Measurements from ENCODE around the gene BCORL1. TPM values are rescaled to one million over a fixed set of nuclear protein-coding genes. Genes with fewer than 3 reads are reported as not detected.

Gene BCORL1
- total and polyA plus RNA-seq, 2 donors (not counting 1 experiment from before 2014, with no cell fraction given), result 1.1 to 2.8 TPM

GRCh38 chrX:129963729-129964128 lies 18.7 kb upstream of the BCORL1 start:
- Histone ChIP-seq H3K27me3 (ENCODE audit: control insufficient read depth, insufficient read depth, low read length) (no peaks in the 10 kb centered on the region), H3K36me3 (ENCODE audit: control insufficient read depth, insufficient read depth, low read length) (no peaks in the 10 kb centered on the region), H3K4me3 (replicated peaks in 1 of 4; ENCODE audit: control extremely low read depth in 1 of 4, insufficient read depth in 1 of 4, low read depth in 3 of 4, low read length in 4 of 4) (no peak overlapping the region), H3K27ac (ENCODE audit: insufficient read depth, low read length) (no peak overlapping the region), H3K4me1 (ENCODE audit: control insufficient read depth, extremely low read depth, insufficient read depth, low read length) (peaks cover 5% of the 10 kb centered on the region), H3K9ac (ENCODE audit: insufficient read depth, low read length) (no peak overlapping the region), H3K9me3 (ENCODE audit: control insufficient read depth, insufficient read depth, low read depth, low read length) (no peaks in the 10 kb centered on the region), H3K79me2 (ENCODE audit: control insufficient read depth, insufficient read depth, low read length) (no peaks in the 10 kb centered on the region), H2AFZ (ENCODE audit: low read length) (no peak overlapping the region), H3K4me2 (ENCODE audit: extremely low read depth, insufficient read depth, low read length) (no peak overlapping the region), H4K20me1 (ENCODE audit: control insufficient read depth, extremely low read depth, insufficient read depth, low read length) (no peaks in the 10 kb centered on the region)
- DNase-seq (ENCODE audit: low read depth in 2 of 2), result no peak
- no peak for TF ChIP-seq EZH2 (IDR thresholded peaks at IDR 0.05; ENCODE audit: low read length, missing control alignments)

GRCh38 chrX:129965166-129965565 lies 17.3 kb upstream of the BCORL1 start:
- Histone ChIP-seq H3K4me1 (ENCODE audit: control insufficient read depth, extremely low read depth, insufficient read depth, low read length) (no peaks in the 10 kb centered on the region), H3K9ac (ENCODE audit: insufficient read depth, low read length) (no peak overlapping the region), H3K4me3 (replicated peaks in 1 of 4; ENCODE audit: control extremely low read depth in 1 of 4, insufficient read depth in 1 of 4, low read depth in 3 of 4, low read length in 4 of 4) (no peak overlapping the region), H2AFZ (ENCODE audit: low read length) (no peak overlapping the region), H3K27me3 (ENCODE audit: control insufficient read depth, insufficient read depth, low read length) (no peaks in the 10 kb centered on the region), H3K9me3 (ENCODE audit: control insufficient read depth, insufficient read depth, low read depth, low read length) (no peaks in the 10 kb centered on the region), H4K20me1 (ENCODE audit: control insufficient read depth, extremely low read depth, insufficient read depth, low read length) (no peaks in the 10 kb centered on the region), H3K36me3 (ENCODE audit: control insufficient read depth, insufficient read depth, low read length) (no peaks in the 10 kb centered on the region), H3K4me2 (ENCODE audit: extremely low read depth, insufficient read depth, low read length) (no peak overlapping the region), H3K27ac (ENCODE audit: insufficient read depth, low read length) (no peak overlapping the region), H3K79me2 (ENCODE audit: control insufficient read depth, insufficient read depth, low read length) (no peaks in the 10 kb centered on the region)
- TF ChIP-seq CTCF (conservative IDR thresholded peaks at IDR 0.05 in 1 of 2, IDR thresholded peaks at IDR 0.05 in 1 of 2; ENCODE audit: low read depth in 1 of 2, low read length in 2 of 2), result no peak
- TF ChIP-seq EZH2 (IDR thresholded peaks at IDR 0.05; ENCODE audit: low read length, missing control alignments), result no peak
- DNase-seq (ENCODE audit: low read depth in 2 of 2), result no peak

- no peak overlapping the region for H3K4me3 ChIP-seq (replicated peaks in 1 of 4; ENCODE audit: control extremely low read depth in 1 of 4, insufficient read depth in 1 of 4, low read depth in 3 of 4, low read length in 4 of 4)
- H3K27ac ChIP-seq (ENCODE audit: insufficient read depth, low read length), result no peak overlapping the region
- no peaks in the 10 kb centered on the region for H3K79me2 ChIP-seq (ENCODE audit: control insufficient read depth, insufficient read depth, low read length)
- H2AFZ ChIP-seq (ENCODE audit: low read length), result no peak overlapping the region
- H3K4me1 ChIP-seq (ENCODE audit: control insufficient read depth, extremely low read depth, insufficient read depth, low read length), result no peaks in the 10 kb centered on the region
- no peaks in the 10 kb centered on the region for H4K20me1 ChIP-seq (ENCODE audit: control insufficient read depth, extremely low read depth, insufficient read depth, low read length)
- DNase-seq (ENCODE audit: low read depth in 2 of 2), result no peak
- no peak overlapping the region for H3K4me2 ChIP-seq (ENCODE audit: extremely low read depth, insufficient read depth, low read length)
- H3K9ac ChIP-seq (ENCODE audit: insufficient read depth, low read length), result no peak overlapping the region
- TF ChIP-seq CTCF (conservative IDR thresholded peaks at IDR 0.05 in 1 of 2, IDR thresholded peaks at IDR 0.05 in 1 of 2; ENCODE audit: low read depth in 1 of 2, low read length in 2 of 2), result no peak
- TF ChIP-seq EZH2 (IDR thresholded peaks at IDR 0.05; ENCODE audit: low read length, missing control alignments), result no peak
- no peaks in the 10 kb centered on the region for H3K36me3 ChIP-seq (ENCODE audit: control insufficient read depth, insufficient read depth, low read length)
- no peaks in the 10 kb centered on the region for H3K27me3 ChIP-seq (ENCODE audit: control insufficient read depth, insufficient read depth, low read length)
- H3K9me3 ChIP-seq (ENCODE audit: control insufficient read depth, insufficient read depth, low read depth, low read length), result no peaks in the 10 kb centered on the region
Observed at GRCh38 chrX:129968968-129969367, 13.5 kb upstream of the BCORL1 start.

Data from fibroblast of lung (primary cell).